Lung (tissue), 12 donors: ENCODE results near the gene OR6J1. TPM values are rescaled to one million over a fixed set of nuclear protein-coding genes. Genes with fewer than 3 reads are reported as not detected.

Experiments used
- ATAC-seq: fragments of 200-7000 bp; cut with Tn5 transposase; one replicate; pipeline ENCODE4 v1.9.1; 2020; ENCODE audit warnings: moderate number of reproducible peaks; ENCODE audit not compliant: insufficient read depth, low FRiP score
- DNase-seq, 3 donors: peaks; one replicate each; pipeline ENCODE4 v3.0.0-alpha.2; 2013 to 2017
- H3K27ac ChIP-seq, 2 donors: one replicate each; pipeline ENCODE4 v1.5.1; 2013; ENCODE audit warnings: mild to moderate bottlenecking in 2 of 2, moderate library complexity in 2 of 2, control low read depth in 1 of 2, inconsistent platforms in 1 of 2, low read depth in 1 of 2, low read length in 1 of 2
- H3K27me3 ChIP-seq, 3 donors: one replicate each; pipeline ENCODE4 v1.5.1; 2013; ENCODE audit warnings: low read length in 2 of 3; ENCODE audit not compliant: control insufficient read depth in 3 of 3, insufficient read depth in 3 of 3
- H3K36me3 ChIP-seq, 4 donors: one replicate each; pipeline ENCODE4 v1.5.1; 2013; ENCODE audit warnings: low read length in 4 of 4, mild to moderate bottlenecking in 1 of 4, moderate library complexity in 1 of 4; ENCODE audit not compliant: control insufficient read depth in 4 of 4, insufficient read depth in 4 of 4
- H3K4me1 ChIP-seq, 5 donors: one replicate each; pipeline ENCODE4 v1.5.1; 2013; ENCODE audit warnings: low read length in 5 of 5, mild to moderate bottlenecking in 2 of 5, moderate library complexity in 1 of 5; ENCODE audit not compliant: control insufficient read depth in 5 of 5, insufficient read depth in 5 of 5
- H3K4me3 ChIP-seq: one replicate; pipeline ENCODE4 v1.5.1; 2013; ENCODE audit warnings: mild to moderate bottlenecking, control low read depth, moderate library complexity
- H3K9ac ChIP-seq, 2 donors: one replicate each; pipeline ENCODE4 v1.5.1; 2013; ENCODE audit warnings: low read length in 2 of 2, control low read depth in 1 of 2; ENCODE audit not compliant: insufficient read depth in 1 of 2
- H3K9me3 ChIP-seq, 4 donors: one replicate each; pipeline ENCODE4 v1.5.1; 2013; ENCODE audit warnings: low read length in 3 of 4, mild to moderate bottlenecking in 1 of 4, moderate library complexity in 1 of 4; ENCODE audit not compliant: control insufficient read depth in 4 of 4, insufficient read depth in 3 of 4
- WGBS, 2 donors: extraction: QIAGEN DNeasy Blood & Tissue Kit; methylation state at CpG; one replicate each; pipeline ENCODE4 v1.1.7; 2013; 5-methylcytosine and 5-hydroxymethylcytosine counted together
- polyA plus RNA-seq, 2 donors: library from polyadenylated mRNA; stranded (reverse); fragments of 200-250 nt; gene quantifications; one replicate each; pipeline ENCODE4 v1.2.1, GENCODE V29; 2013
- total RNA-seq, 2 donors: library from RNA; depleted of rRNA in 1 of 2; stranded (reverse); fragments of >200 nt in 1 of 2; gene quantifications; one replicate each; pipeline ENCODE4 v1.2.1, GENCODE V29; 2014 to 2021
- TF ChIP-seq, protein P1 (sequence below): IDR thresholded peaks from 2 replicates; pipeline ENCODE4 v1.5.1; 2012; ENCODE audit warnings: mild to moderate bottlenecking; ENCODE audit errors: control extremely low read depth, extremely low read depth
- donor health status: control.
- donor health status: control.
- donor health status: Bipolar disorder and iron deficiency.
- donor health status: healthy.
- donor health status: DM: yes; HTN: yes; CAD: no.

The OR6J1 gene
- total and polyA plus RNA-seq, 4 donors: 0.11 TPM; not detected in 3

DNA sequence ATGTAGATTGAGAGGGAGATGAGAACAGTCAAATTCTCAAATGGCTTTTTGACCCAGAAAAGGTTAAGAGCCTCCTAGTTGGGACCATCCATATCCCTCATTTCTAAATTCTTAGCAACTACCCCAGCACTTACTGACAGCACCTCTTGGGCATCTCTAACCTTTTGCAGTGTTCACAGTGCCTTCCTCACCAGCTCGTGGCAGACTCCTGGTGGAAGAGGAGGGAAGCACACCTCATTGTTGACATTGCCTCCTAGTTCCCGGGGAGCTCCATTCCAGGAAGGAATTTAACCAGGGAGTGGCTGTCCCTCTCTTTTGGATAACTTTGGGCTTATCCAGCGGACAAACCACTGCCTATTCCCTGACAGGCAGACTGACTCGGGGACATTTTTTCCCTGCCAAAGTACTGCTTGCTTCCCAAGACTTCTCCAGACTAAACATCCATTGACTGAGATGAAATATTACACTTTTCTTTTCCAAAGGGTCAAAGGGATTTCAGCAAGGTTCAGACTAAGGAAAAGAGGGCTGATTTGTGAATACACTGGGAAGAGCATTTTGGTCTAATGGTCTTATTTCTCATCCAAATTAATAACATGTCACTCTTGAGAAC lies 9.0 kb upstream of the OR6J1 start:
- Histone ChIP-seq H3K9ac (no peak overlapping the region), H3K36me3 (no peaks in the 10 kb centered on the region), H3K27me3 (peaks cover 0 to 3% (median 0%) of the 10 kb centered on the region in 3 donors), H3K9me3 (no peaks in the 10 kb centered on the region), H3K4me1 (no peaks in the 10 kb centered on the region), H3K27ac (no peak overlapping the region), H3K4me3 (no peak overlapping the region)
- TF ChIP-seq, protein P1, sequence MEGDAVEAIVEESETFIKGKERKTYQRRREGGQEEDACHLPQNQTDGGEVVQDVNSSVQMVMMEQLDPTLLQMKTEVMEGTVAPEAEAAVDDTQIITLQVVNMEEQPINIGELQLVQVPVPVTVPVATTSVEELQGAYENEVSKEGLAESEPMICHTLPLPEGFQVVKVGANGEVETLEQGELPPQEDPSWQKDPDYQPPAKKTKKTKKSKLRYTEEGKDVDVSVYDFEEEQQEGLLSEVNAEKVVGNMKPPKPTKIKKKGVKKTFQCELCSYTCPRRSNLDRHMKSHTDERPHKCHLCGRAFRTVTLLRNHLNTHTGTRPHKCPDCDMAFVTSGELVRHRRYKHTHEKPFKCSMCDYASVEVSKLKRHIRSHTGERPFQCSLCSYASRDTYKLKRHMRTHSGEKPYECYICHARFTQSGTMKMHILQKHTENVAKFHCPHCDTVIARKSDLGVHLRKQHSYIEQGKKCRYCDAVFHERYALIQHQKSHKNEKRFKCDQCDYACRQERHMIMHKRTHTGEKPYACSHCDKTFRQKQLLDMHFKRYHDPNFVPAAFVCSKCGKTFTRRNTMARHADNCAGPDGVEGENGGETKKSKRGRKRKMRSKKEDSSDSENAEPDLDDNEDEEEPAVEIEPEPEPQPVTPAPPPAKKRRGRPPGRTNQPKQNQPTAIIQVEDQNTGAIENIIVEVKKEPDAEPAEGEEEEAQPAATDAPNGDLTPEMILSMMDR: peak; percentile 85
- 4 to 9% methylated on average over 4 of the region's 4 CpGs for WGBS, 2 donors
- ATAC-seq (peak; percentile 91), DNase-seq (peak; percentile 51 to 64 (median 62))

GRCh38 chr14:22651586-22651985 lies 7.4 kb upstream of the OR6J1 start:
- Histone ChIP-seq H3K4me3 (no peak overlapping the region), H3K36me3 (no peaks in the 10 kb centered on the region), H3K9me3 (no peaks in the 10 kb centered on the region), H3K27me3 (peaks cover 0 to 3% (median 0%) of the 10 kb centered on the region in 3 donors), H3K9ac (no peak overlapping the region), H3K27ac (no peak overlapping the region), H3K4me1 (no peaks in the 10 kb centered on the region)
- DNase-seq: no peak
- ATAC-seq: no peak
- 90 to 93% methylated on average over 2 of the region's 2 CpGs for WGBS, 2 donors
- TF ChIP-seq, protein P1: no peak

DNA sequence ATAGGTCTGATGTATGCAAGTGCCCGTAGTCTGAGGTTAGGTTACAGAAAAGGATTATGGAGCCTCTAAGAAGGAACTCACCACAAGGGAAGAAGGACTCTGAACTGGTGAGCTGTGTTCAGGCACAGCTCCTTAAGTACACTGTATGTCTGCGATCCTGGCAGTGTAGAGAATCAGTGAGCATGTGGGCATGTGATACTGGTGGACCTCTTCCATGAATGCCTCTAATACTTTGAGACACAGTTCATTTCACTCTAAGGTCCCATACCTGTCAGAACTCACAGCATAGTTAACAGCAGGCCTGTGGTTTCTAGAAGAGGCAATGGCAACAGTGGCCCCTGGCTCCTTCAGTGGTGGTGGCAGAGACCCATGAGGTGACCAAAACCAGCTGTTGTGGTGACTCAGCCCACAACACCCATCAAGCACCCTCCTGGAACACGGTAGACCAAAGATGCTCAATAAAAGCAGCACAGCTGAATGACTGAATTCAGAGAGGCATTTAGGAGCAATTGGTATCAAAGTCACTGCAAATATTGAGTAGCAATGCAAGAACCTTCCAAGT lies 6.9 kb upstream of the OR6J1 start:
- Histone ChIP-seq H3K9me3 (no peaks in the 10 kb centered on the region), H3K9ac (no peak overlapping the region), H3K4me3 (no peak overlapping the region), H3K36me3 (no peaks in the 10 kb centered on the region), H3K4me1 (no peaks in the 10 kb centered on the region), H3K27ac (no peak overlapping the region), H3K27me3 (peaks cover 0 to 3% (median 0%) of the 10 kb centered on the region in 3 donors)
- ATAC-seq: no peak
- 68 to 85% methylated on average over 3 of the region's 3 CpGs for WGBS, 2 donors
- DNase-seq: peak in 1 of 3 donors; percentile 5
- TF ChIP-seq, protein P1: no peak
